SKM-1 treated with dmso at 0.1 percent for 144 hours (cell line): Measurements from ENCODE around the gene KBTBD8.

Experiments used
- DNase-seq: peaks from one replicate; lab custom pipeline; 2025; ENCODE audit not compliant: unreplicated experiment; lab: John Stamatoyannopoulos, UW

Gene KBTBD8

GRCh38 chr3:67033079-67033478, 35.0 kb downstream of the KBTBD8 start:
- no peak for DNase-seq

DNA sequence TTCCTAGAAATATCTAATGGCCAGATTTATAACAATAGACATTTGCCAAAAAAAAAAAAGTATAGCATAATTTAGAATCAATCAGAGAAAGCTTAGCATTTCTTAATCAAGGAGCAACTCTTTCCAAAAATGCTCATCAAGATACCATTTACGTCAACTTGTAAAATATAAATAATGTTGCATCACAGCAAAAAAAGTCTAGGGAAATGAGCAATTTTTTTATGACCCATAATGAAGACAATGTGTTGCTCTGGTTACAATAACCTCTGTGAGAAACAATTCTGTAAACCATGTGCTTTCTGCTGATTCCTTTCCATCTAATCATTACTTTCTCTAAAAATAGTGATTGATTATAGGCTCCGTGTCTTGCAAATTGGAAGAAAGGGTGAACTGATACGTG, 36.3 kb downstream of the KBTBD8 start:
- no peak for DNase-seq

DNA sequence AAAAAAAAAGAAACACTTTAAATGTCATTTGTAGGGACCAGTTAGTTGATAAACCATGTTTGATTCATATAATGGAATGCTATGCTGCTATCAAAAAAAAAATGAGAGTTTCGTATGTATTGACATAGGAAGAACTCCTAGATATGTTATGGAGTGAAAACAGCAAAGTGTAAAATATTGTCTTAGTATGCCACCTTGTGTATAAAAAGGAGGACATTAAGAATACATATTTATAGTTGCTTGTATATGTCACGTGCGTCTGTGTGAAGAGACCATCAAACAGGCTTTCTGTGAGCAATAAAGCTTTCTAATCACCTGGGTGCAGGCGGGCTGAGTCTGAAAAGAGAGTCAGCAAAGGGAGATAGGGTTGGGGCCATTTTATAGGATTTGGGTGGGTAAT, 39.5 kb downstream of the KBTBD8 start:
- DNase-seq = no peak

GRCh38 chr3:67044295-67044694, 46.2 kb downstream of the KBTBD8 start:
- DNase-seq = no peak

DNA sequence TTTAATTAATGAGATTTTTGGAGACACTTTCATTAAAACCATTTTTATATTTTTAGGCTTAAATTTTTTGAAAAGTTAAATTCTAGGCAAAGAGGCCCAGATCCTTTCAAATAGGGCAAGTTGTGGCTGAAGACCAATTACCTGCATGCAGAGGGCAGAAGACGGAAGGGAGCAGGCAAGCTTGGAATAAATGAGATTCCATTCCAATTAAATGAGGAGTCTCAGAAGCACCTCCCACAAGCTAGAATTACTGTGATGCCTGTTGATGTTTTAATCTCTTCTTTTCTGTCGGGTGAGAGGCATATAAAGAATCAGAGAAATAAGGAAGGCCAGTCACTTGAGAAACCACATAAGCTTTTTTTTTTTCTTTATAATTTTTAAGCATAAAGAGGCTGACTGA, 46.8 kb downstream of the KBTBD8 start:
- DNase-seq = no peak

DNA sequence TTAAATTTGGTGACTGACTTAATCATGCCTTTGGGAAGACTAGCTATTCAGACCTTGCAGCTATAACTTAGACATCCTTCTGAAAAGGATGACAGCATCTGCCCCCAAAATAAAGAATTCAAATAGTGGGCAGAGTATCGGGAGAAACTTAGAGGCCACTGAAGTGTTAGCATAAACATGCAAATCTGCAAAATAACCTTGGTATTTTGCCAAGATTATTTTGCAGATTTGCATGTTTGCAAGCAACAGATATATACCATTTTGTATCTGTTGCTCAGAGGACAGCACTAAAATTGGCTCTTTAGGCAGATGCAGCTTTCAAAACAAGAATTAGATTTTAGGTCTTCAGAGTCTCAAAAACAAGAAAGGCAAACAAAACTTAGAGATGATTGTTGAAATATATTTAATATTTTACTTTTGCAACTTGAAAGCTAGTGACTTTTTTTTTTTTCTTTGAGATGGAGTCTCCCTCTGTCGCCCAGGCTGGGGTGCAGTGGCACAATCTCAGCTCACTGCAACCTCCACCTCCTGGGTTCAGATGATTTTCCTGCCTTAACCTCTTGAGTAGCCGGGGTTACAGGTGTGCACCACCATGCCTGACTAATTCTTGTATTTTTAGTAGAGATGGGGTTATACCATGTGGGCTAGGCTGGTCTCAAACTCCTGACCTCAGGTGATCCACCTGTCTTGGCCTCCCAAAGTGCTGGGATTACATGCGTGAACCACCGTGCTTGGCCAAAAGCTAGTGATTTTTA, 47.8 kb downstream of the KBTBD8 start:
- no peak for DNase-seq

DNA sequence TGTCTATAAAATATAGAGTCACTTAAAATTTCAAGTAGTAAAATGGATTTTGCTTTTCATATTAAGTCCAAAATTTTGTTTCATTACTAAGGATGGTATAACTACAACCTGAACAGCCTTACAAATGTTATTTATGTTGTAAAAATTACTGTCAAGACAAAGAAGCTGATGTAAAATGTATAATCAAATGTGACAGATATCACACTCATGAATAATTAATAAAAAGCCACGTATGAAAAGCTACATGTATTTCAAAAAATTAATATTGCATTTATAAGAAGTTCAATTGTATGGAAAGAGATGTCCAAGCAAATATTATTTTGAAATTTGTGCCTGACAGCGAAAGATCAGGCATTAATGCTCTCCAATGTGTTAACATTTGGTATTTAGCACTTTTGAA, 48.9 kb downstream of the KBTBD8 start:
- no peak for DNase-seq

DNA sequence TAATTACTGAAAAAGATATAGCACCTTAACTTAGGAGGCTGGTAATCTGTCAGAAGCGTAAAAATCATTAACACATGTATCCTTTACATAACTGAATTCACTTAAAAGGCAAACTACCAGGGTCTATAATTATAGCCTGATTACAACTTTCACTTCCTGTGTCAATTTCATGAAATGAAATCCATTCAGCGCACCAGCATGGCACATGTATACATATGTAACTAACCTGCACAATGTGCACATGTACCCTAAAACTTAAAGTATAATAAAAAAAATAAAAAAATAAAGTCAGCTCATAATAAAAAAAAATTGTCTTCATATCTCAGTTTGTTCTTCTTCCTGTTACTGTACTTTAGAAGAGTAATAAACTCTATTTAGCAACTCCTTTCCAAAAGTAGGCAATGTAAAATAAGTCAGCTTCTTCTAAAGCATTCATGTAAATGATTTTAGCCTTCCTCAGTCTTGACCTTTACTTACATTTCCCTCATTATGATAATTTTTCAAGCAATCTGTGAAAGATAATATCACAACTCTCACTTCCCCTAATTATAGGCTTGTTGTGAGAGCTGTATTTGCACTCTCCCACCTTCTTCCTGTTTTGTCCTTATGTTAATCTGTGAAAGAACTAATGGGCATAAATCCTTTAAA, 50.1 kb downstream of the KBTBD8 start:
- peak; percentile 19 for DNase-seq

DNA sequence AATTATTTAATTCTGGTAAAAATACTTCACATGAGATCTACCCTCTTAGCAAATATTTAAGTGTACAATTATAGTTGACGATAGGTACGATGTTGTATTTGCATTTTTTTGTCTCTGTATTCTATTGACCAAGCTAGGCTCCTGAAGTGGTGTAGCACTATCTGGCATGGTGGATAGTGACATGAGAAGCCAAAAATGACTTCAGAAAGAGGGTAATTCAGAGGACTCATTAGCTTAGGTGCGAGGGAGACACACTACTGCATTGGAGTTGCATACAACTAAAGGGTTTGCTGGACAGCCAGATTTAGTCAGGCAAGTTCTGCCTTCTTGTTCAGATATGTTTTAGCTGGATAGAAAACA, 50.6 kb downstream of the KBTBD8 start:
- no peak for DNase-seq

DNA sequence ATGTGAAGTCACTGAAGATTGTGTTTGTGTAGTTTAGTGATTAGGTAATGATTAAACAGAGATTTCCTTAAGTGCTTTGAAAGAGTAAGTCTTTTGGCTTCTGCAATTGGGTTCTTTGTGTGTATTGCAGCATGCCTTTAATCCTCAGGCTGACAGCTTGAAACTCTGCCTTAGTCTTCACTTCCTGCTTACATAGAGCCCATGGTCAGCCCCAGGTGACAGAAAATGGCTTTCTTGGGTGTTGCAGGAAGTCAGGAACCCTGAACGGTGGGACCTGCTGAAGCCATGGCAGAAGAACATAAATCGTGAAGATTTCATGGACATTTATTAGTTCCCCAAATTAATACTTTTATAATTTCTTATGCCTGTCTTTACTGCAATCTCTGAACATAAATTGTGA, 61.3 kb downstream of the KBTBD8 start:
- no peak for DNase-seq
